HG02759 (cell line): ENCODE results near the gene PHGDH.
"Not testable (repeated sequence)": the region's sequence is repeated elsewhere in the genome, so short reads cannot be mapped to it uniquely, and the experiment has no call there.

ENCODE experiments used
- ATAC-seq: cut with Tn5 transposase; IDR thresholded peaks from one replicate; pipeline ENCODE4 v1.9.1; 2021; ENCODE audit warnings: mild to moderate bottlenecking, moderate library complexity; ENCODE audit not compliant: unreplicated experiment

Gene PHGDH

DNA sequence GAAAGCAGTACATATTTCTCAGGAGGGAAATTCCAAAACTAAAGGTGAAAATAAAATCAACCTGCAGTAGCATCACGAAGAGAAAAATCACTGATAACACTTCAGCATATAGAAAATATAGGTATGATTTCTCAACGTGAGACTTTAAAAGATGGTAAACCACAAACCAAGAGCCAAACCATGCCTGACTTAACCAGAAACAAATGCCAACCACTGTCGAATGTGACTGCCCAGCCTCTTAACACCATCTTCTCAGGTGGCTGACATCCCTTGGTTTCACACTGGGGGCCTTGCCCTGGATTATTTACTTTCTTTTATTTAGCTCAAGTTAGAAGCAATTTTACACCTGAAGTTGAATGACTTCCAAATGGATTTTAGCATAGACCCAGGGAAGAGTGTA is 46.9 kb downstream of the PHGDH start:
- ATAC-seq: no peak

DNA sequence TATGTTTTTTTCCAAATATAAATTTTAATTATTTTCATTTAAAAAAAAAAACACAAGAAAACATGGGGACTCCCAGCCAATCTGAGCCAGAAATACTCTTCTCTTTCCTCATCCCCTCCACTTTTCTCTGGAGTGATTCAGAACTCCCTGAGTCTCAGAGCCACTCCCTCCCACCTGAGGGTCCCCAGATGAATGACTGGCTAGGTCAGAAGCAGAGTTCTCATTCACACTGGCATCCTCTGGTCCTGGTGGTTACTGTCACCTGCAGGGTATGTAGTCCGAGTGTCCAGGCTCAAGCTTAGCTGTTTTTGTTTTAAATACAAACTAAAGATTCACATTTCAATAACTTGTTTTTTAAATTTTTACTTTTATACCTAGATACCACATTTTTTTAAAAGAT is 50.7 kb downstream of the PHGDH start:
- no peak for ATAC-seq

DNA sequence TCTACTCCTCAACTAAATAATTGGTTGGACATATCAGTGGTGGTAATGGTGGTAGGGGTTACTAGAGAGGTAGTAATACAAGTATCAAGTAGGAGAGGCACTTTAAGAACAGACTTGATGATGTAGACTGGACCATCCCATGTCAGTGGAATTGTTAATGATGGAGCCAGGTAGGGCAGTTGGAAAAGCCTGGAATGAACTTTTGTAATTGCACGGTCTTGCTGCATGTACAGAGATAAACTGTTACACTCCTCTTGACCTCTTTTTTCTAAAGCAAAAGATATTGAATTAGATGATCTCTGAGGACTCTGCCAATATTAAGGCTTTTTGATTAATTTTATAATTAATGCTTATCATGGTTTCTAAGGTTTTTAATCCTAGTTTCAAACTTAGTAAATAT is 51.2 kb downstream of the PHGDH start:
- no peak for ATAC-seq

DNA sequence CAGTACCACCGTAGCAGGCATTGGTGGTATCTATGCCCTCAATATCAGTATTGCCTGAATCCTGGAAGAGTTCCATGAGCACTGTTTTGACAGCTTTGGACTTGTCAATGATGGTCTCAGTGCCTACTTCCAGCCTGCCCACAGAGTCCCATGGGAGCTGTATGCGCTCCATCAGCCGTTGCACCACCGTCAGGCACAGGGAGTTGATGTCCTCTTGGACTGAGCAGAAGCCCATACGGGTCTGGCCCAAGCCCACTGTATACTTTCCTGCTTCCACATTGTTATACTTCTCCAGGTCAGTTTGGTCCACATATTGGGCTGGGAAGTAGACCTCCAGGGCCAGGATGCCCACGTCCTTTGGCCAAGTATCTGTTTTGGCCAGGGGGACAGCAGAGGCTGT is 52.5 kb downstream of the PHGDH start:
- no peak for ATAC-seq

DNA sequence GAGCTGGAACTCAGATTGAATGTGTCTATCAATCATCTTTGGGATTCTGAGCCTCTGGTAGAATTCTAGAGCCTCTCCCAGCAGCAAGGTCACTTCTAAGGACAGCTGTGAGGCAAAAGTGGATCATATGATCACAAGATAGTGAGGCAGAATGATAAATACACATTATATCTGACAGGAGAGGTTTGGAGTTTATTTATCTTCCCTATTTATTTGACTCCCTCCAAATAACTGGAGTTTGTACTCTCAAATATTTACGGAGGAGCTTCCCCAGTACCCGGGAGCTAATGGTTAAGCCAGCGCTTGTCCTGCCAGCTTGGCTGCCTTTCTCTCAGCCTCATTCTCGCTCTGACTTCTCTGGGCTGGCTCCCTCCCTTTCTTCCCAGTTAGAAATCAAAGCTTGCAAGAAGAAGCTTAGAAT is 54.6 kb downstream of the PHGDH start:
- no peak for ATAC-seq

DNA sequence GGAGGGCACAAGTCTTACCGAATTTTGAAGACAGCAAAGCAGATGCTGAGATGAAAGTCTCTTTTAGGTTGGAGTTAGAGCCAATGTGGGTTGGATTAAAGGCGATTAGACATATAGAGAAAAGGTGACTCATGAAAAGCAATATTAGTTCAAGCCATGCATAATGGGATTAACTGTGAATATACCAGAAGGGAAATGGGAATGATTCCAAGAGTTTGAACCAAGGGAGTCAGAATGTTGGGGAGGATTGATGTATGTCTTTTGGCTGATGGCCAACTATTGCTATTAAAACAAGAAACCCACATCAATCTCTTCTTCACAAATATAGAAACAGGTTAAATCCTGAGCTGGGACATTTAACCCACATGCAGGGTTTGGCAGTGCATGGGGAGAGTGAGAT is 55.8 kb downstream of the PHGDH start:
- no peak for ATAC-seq

DNA sequence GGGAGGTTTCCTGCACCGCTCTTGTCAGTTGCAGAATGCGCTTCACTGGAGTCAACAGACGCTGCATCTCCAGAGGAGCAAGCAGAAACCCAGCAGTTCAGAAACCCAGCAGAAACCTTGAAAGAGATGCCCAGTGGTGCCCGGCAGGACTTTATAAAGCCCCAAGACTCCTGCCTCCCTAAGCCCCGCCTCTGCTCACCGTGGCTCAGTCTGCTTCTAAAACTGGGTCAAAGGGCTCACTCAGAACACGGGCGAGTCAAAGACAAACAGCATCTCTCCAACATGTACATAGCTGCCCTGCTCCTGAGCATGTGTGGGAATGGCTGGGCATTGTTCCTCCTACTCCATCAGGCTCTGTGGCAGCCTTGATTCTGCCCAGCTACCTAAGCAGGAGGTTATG is 57.0 kb downstream of the PHGDH start, which contains the start of gene HMGCS2:
Gene HMGCS2, minus strand, starts transcription at position 128 of the 400 bp plus-strand sequence. Its CDS starts 61 bp downstream, at position 67.
- ATAC-seq: no peak

DNA sequence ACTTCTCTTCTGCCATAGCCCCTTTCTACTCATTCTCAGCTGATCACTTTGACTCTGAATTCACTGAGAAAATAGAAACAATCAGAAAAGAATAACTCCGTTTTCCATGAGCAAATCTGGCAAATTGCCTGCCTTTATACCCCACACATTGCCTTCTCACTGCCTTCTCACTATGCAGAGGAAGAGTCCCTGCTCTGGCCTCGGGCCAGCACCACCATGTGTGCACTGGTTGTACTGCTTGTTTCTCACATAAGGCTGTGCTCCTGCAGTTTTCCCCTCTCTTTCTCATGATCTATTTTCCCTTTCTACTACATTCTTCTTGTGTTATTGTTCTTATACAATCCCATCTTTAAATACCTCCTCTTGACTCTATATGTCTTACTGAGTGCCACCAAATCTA is 59.3 kb downstream of the PHGDH start:
- ATAC-seq: no peak

DNA sequence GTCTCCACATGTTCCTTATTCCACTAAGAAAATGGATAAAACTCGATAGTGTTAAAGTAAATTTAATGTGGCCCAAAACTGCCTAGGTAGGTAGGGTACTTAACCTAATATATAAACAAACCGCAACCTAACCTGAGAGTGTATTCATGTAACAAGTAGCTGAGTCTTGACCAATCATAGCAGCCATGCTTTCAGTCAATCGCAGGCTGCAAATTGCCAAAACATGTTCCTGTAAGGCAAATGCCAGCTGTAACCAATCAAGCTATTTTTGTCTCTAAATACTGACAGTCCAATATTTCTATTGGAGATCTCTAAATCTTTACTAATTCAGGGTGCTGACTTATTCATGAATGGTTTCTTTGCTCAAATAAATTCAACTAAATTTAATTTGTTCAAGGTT is 60.0 kb downstream of the PHGDH start:
- ATAC-seq: no peak

DNA sequence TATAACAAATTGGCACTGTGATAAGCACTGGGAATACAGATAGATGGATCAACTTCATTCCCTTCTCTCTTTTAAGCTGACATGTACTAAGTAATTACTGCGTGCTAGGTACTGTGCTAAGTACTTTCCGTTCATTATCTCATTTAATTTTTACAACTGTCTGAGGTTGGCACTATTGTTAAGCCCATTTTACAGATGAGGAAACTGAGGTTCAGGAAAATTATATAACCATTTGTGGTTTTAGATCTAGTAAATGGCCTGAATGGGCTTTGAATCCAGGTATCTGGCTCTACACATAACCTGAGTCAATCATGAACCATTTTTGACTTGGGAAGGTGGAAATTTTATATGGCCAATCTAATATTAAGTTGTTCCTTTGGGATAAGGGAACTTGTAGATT is 60.6 kb downstream of the PHGDH start:
- no peak for ATAC-seq

DNA sequence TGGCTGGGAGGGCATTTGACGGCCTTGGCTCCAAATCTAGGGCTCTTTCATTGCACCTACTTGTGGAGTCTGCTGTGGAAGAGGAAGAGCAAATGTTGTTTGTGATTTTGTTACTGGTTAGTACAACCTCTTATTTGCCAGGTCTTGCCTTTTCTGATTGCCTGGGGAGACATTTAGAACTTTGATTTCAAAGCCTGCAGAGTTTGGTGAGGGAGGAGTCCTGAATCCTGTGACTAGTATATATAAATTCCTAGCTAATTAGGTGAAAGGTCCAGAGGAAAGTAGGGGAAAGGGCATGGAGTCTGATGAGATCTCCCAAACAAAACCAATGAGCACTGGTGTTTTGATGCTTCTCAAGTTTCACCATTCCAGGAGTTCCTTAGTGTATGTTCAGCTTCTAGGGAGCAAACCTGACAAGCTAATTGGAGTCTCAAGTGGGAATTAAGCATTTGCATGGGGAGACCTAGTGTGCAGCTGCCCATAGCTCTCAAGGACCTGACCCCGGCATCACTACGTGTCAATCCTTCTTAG is 62.0 kb downstream of the PHGDH start:
- no peak for ATAC-seq

DNA sequence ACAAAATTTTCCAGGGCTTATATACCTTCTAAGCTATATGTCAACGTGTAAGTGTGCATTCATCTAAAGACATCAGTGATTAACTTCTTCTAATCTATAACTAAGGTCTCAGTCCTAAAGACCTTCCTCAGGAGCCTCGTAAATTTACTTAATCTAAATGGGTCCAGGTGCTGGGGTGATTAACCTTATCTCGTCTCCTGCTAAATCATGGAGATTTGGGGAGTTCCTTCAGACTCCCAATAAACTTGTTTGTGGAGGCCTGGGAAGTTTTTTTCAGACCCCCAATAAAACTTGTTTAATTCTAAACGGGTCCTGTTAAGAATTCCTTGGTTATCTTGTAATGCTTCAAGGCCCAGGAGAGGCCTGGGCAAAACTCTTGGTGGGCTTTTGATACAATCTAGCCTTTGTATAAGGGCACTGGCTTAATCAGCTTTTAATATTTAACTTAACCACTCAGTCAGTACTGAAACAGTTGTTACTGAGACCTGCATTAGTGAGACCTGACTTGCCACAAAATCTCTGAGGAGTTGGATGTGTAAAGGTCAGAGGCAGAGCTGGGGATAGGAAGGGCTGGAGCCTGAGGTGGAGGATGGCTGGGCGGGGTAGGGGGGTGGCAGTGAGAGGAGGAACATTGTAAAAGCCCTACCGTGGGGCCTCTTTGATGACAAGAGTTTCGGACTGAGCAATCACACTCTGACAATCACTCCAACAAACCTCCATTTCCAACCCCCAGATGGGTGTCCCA is 63.2 kb downstream of the PHGDH start:
- ATAC-seq: no peak

DNA sequence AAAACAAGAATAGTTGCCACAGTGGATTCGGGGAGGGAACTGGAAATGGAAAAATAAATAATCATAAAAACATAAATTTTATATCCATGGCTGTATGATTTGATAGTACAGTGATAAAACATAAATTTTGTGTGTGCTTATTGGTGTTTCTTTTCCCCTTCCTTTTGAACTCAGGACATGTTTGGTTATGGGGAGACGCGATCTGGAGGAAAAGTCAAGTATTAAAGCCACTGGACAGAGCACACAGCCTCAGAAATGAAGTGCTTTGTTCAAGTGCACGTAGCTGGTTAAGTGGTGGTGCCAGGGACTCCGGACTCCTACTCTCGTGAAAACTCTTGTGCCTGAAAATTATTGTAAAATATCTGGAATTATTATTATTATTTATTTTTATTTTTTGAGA is 66.6 kb downstream of the PHGDH start:
- no peak for ATAC-seq

DNA sequence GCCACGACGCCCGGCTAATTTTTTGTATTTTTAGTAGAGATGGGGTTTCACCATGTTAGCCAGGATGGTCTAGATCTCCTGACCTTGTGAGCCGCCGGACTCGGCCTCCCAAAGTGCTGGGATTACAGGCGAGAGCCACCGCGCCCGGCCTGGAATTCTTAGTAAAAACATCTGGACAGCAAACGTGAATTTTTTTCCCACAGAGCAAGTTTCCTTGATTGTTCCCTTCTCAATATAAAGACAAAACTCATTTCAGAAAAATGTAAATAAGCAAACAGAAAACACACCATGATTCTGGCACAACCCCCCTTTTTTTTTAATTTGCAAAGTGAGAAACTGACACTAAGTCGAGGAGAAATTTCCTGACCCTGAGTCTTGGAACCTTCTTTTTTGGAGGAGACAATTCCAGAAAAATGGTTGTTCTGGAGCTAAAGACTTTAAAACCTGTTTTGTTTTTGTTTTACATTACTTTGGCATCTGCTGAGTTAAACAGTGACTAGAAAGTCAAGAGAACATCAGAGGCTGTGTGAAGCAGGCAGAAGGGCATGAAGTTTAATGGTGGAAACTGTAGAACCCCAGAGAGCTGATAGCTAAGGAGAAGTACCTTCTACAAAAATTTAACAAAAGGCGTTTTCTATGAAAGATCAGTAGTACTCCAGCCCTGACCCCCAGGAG is 67.3 kb downstream of the PHGDH start:
- ATAC-seq: no peak

DNA sequence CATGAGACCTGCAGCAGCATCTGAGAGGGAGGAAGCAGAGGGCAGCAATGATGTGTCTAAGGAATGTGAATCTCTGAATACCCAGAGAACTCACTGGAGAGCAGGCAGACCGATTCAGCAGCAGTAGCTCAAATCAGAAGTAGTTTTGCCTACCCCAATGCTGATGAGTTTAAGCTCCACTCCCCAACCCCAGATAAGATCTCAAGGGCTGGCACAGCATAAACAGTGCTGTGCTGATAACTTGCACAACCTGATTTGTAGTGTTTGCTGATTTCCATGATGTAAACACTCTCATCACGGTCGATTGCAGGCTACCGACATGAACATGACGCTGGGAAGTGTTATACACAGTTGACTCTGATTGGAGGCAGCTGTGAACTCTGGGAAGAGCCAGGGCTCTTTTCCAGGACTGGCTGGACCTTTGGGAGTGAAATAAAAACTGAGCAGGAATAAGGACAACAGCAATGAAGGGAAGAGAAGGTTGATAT is 68.2 kb downstream of the PHGDH start:
- ATAC-seq: no peak

DNA sequence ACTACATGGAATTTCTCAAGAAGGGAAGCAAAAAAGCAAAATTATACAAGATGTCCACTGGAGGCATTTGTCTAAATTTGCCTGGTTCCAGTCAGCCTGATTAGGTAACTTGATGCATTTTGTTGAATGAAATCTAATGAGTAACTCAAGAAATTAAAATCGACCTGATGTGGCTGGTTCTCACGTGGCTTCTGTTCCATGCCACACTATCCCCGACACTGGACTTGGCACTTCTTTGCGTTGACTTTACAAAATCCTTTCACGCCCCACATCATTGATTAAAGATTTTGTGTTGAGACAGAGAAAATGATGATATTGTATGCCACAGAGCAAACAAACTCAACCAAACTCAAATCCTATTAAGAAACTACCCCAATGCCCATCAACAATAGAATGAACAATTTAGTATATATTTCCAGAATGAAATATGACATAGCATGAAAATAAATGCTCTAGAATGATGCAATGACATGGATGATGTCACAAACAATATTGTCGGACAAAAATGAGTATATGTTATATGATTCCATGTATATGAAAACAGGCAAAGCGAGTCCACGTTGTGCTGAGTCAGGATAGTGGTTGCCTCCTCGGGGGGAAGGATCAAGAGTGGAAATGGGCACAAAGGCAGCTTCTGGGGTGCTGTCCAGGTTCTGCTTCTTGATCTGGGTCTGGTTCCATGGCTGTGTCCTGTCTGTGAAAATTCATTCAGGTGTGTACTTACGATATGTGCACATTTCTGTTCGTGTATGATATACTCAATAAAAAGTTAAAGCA is 69.9 kb downstream of the PHGDH start:
- no peak for ATAC-seq

DNA sequence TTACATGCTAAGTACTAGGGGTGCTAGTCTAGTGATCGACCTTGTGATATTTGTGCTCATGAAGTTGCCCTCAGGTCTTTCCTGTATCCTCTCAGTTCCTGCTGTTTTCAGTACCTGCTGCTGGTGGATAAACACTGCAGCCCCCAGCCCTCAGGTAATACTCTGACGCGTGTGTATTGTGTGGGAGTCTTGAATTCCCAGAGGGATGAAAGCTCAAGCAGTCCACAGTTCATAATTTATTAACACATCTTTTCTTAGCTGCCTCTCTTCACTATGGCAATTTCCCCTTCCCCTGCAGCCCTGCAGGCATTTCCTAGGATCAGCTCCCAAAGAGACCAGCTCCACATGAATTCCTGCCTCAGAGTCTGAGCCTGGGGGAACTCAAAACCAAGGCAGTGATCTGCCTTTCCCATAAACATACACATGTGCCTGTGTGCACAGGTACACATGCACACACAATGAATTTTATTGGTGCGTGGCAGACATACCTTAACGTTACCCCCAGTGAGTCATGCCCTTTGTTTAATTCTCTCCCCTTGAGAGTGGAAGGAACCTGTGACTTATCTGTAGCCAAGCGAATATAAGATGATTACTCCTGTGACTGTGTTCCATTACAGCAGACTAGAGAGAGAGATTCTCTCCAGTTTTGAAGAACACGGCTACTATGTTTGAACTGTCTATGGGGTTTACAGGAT is 71.0 kb downstream of the PHGDH start:
- no peak for ATAC-seq

DNA sequence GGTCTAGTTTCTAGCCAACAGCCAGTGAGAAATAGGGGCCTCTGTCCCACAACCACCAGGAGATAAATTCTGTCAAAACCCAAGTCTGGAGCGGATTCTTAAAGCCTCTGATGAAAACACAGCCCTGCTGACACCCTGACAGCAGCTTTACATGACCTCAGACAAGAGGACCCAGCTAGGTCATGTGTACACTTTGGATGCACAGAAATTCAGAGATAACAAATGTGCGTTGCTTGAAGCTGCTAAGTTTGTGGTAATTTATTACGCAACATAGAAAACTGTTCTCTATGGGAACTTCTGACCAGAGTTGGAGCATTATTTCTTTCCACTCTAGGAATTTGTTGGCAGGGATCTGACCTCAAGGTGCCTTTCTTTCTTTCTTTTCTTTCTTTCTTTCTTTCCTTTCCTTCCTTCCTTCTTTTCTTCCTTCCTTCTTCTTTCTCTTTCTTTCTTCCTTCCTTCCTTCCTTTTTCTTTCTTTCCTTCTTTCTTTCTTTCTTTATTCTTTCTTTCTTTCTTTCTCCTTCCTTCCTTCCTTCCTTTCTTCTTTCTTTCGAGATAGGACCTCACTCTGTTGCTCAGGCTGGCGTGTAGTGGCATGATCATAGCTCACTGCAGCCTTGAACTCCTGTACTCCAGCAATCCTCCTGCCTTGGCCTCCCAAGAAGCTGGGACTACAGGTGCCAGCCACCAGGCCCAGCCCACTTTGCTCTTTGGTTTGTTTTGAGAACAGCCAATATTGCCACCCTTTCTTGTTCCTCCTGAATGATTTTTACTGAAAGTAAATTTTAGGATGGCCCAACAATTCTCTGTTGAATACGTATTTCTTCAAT is 71.8 kb downstream of the PHGDH start:
- ATAC-seq: no peak

DNA sequence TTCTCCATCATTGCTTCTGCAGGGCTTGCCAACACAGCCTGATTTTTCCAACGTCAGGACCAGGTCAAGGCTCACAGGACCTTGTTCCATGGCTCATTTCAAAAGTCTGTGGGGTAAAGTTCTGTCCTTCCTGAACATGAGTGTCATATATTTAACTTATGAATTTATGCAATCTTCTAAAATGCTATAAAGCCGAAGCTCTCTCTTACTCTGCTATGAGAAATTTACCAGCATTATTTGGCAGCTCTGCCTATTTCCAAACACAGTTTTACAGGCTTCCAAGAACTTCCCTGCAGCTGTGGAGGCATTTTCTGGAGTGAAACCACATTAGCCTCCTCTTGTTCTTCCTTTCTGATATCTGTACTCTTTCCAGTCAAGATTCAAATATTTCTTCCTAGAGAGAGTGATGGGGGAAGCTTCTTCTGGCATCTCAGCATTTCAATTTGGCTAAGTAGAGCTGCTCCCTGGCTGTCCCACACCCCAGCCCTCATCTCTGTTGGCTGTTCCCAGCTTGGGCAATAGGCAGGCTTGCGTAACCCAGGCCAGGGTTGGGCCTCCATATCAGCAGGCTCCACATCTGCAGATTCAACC is 72.6 kb downstream of the PHGDH start:
- ATAC-seq: no peak

DNA sequence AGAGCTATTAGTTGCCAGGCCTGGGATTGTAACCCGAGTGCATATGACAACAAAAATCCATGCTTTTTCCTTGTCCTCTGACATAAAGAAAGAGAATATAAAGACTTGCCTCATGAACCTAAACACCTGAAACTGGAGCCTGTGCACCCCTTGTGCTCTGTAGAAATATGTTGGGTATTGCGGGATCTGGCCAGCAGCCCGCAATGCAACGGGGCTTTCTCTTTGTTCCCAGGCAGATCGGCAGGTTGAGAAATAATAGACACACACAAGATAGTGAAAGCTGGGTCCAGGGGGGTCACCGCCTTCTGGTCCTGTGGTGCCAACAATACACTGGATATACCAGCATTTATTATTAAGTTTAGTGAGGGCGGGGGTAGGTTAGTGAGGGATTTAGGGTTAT is 74.3 kb downstream of the PHGDH start:
- not testable (repeated sequence) for ATAC-seq
